GM19025 (cell line): ENCODE results near the gene BIN1.
A peak's percentile ranks its signal among the peaks of the same experiment; 100 is the strongest.

Experiments used
- ATAC-seq: cut with Tn5 transposase; IDR thresholded peaks from one replicate; pipeline ENCODE4 v1.9.1; 2021; ENCODE audit warnings: mild to moderate bottlenecking, low read depth, moderate library complexity; ENCODE audit not compliant: unreplicated experiment

Gene BIN1

GRCh38 chr2:127051116-127052056 is 55.6 kb downstream of the BIN1 start:
- no peak for ATAC-seq

DNA sequence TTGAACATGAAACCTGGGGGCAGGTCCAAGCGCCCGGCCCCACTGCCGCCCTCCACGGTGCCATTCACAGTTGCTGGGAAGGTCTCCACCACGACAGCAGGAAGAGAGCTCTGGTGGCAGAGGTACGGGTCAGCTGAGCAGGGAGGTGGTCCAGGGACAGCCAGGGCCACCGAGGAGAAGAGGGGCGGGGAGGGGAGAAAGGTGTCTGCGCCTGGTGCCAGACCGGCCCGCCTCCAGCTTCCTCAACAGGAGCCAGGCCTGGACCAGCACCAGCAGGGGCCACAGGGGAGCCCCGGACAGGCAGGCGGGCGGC is 56.2 kb downstream of the BIN1 start:
- ATAC-seq: no peak

DNA sequence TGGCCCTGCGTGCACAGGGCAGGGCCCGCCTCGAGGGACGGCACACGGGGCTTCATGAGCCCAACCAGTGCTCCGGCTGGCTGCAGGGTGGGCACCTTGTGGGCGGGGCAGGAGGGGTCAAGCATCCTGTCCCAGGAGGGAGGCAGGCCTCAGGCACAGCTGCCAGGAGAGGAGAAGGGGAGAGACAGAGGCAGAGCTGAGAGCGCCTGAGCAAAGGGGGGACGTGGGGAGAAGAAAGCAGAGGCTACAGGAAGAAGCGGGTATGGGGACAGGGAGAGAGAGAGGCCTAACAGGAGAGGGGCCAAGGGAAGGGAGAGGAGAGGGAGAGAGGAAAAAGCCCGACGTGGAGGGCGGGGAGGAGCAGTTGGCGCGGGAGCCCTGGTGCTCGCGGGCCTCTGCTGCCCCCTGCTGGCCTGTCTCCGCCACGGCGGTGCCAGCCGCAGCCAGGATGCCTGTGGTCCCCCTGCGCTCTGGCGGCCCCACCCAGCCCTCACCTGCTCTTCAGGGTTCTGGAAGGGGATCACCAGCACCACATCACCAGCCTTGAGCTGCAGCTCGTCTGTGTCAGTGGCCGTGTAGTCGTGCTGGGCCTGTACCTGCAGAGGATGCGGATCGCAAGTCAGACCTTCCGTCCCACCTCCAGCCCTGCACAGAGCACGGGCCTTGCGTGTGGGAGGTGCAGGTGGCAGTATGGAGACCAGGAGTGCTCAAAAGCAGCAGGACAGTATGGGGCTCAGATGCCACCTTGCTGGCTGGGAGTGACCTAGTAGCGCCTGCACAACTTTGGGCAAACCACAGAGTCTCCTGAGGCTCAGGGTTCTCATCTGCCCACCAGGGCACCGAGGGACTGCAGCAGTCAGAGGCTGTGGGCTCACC is 56.8 kb downstream of the BIN1 start:
- ATAC-seq: peak; percentile 54

- ATAC-seq: no peak
Observed at GRCh38 chr2:127048969-127049897, 57.7 kb downstream of the BIN1 start.

DNA sequence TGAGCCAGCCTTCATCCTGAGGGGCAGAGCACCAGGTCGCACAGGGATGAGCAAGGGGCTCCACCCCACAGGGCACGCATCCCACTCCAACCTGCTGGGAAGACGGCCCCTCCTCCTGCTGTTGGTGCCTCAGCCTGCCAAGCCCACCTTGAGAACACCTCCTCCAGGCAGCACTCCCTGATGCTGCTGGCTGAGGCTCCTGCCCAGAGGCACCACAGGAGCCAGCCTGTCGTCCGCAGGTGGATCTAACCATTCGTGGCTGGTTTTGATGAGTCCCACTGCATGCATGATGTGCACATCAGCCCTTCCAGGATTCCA is 58.4 kb downstream of the BIN1 start:
- no peak for ATAC-seq

DNA sequence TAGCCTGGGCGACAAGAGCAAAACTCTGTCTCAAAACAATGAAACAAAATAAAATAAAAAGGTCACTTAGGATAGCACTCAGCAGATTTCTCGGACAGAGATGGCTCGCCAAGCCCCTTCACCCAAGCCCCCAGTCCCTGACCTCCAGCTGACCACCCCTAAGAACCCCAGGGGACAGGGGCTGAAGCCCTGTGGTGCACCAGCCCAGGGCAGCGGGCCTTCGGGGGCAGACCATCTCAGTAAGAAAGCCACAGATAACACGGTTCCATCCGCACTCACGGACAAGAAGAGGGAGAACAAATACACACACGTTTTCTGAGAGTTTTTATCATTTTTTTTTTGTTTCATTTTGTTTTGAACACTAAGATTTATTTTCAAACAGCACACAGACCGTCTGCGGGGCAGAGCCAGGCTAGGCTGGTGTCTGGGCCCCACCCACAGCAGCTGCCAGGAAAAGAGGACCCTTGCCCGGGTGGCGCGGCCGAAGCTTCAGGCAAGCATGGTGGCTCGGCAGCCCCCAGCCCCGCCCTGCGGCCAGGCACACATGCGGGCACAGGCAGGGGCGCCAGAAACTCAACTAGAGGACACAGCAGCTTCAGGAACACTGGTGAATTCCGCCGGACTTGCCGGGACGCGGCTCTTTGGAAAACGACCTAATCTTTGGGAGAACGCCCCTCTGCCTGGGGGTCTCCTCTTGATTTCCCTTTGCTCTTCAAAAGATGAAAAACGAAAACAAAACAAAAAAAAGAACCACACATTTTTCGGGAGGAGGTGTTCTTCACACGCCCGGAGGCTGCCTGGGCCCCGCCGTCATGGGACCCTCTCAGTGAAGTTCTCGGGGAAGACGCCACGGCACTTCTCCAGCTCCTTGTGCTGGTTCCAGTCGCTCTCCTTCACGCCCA is 59.0 kb downstream of the BIN1 start:
- no peak for ATAC-seq

DNA sequence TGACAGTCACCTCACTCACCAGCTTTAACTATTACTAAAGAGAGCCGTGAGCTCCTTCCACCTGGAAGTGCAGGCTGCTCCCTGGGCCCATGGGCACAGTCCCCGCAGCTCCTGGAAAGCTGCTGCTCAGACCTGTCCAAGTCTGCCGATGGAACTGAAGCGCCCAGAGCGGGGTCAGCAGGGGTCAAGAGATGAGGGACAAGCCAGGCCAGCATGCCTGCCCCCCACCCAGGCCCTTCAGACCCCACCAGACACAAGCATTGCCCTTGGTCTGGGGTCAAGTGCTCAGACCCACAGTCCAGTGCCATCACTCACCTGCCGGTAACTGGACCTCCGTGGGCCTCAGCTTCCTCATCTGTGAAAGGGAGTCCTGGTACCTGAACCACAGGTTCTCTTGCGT is 59.9 kb downstream of the BIN1 start:
- no peak for ATAC-seq

GRCh38 chr2:127046579-127046978 is 60.4 kb downstream of the BIN1 start:
- no peak for ATAC-seq

DNA sequence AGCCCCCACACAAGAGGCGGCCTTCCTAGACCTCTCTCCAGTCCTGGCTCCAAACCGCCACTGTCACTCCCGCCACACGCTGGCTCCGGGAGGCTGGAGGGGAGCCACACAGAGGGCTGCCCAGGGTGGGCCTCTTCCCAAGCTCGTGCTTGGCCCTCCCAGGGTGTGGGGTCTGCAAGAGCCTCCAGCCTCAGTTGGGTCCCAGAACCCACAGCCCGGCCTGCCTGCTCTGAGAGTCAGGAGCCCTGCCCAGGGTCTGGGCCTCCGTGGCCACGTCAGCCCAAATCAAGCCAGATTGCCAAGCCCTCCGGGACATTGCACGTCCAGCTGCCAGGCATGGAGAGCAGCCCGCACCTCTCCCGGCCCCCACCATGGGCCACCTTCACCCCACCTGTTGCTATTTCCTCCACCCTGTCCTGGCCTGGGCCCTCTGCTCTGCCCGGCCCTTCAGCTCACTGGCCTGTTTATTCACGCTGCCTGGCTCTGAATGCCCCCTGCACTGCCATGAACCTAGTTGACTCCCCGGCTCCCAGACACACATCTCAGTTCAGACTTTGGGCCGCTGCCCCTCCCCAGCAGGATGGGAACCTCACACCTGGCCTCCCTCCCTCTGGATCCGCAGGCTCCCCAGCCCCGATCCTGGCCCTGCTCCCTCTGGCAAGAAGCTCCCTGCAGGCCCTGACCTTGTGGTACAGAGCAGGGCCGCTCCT is 61.0 kb downstream of the BIN1 start:
- no peak for ATAC-seq

DNA sequence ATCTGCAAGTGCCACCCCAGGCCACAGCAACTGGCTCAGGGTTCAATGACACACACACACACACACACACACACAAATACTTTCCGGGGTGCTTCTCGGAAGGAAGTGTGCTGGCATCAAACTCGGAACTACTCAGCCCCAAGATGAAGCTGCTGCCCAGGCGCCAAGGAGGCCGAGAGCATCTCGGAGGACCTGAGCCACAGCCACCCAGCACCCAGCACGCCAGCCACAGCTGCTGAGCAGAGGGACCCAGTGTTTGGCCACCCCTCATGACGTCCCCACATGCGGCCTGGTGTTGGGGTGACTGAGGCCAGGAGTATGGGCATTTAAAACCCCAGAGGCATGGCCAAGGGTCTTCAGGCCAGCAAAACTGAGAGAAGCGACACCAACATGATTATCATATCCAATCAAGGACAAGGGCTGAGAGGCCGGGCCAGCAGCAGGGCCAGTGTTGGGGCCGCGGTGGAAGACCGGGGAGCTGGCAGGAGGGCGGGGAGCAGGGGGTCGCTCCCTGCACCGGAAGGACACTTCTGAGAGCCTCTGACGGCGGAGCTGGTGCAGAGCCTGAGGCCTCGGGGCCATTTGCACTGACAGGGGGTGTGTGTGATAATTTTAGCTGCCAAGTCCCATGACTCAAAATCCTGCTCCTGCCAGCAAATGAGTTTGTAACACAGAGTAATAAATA is 61.8 kb downstream of the BIN1 start:
- no peak for ATAC-seq

GRCh38 chr2:127044165-127044718 is 62.7 kb downstream of the BIN1 start:
- no peak for ATAC-seq

DNA sequence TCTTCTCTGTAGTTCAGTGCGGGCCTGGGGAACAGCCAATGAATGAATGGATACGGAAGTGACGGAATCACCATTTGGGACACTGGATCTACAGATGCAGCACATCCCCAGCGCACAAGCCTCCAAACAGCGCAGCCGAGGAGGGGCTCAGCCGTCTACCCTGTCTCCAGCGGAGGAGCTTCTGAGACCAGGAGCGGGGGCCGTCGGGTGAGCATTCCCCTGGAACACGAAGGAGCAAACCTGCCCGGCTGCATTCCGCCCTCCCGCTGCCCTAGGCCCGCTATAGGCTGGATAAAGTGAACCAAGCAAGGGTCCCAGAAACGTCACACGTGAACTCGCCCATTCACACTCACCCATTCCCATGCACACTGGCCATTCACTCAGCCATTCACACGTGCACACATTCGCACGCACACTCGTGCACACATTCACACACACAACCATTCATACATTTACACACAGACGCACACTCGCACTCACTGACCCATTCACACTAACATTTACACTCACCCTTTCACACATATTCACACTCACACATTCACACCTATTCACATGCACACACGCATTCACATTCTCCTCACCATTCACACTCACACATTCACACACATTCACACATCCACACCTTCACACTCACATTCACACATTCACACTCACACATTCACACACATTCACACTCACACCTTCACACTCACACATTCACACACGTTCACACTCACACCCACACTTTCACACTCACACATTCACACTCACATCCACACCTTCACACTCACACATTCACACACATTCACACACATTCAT is 63.4 kb downstream of the BIN1 start:
- ATAC-seq: no peak

- no peak for ATAC-seq
Observed at GRCh38 chr2:127041259-127041970, 65.5 kb downstream of the BIN1 start.

DNA sequence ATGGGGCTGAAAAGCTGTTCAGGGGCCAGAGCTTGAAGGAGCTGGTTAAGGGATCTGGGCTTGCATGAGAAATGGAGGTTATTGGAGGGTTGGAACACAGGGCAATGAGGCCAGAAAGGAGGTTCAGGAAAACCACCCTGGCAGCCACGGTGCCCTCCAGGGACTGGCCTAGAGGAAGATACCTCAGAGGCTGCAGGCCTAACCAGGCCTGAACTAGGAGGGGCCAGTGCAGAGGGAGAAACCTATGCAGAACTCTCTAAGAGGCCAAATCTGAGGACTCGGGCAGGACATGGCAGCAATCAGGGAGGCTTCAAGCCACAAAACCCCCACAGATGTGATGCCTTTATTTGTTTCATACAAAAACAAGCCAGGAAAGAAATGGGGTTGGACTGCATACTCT is 66.8 kb downstream of the BIN1 start:
- no peak for ATAC-seq

GRCh38 chr2:127039387-127040031 is 67.4 kb downstream of the BIN1 start:
- ATAC-seq: peak; percentile 46

GRCh38 chr2:127037476-127037875 is 69.5 kb downstream of the BIN1 start:
- no peak for ATAC-seq
